ENCODE data around the gene CAMSAP2.

Gene CAMSAP2

GRCh38 chr1:200710166-200710565, 28.5 kb upstream of the CAMSAP2 start:
- Histone ChIP-seq H3K9ac (ENCODE audit: low read length in 5 of 5) (no peak overlapping the region), H3K4me1 (ENCODE audit: control insufficient read depth in 5 of 5, insufficient read depth in 5 of 5, low read length in 5 of 5) (no peaks in the 10 kb centered on the region), H3K27ac (ENCODE audit: low read depth, low read length) (no peak overlapping the region), H3K27me3 (ENCODE audit: control insufficient read depth in 5 of 5, insufficient read depth in 4 of 5, low read length in 5 of 5) (no peaks in the 10 kb centered on the region), H3K36me3 (ENCODE audit: control insufficient read depth in 5 of 5, insufficient read depth in 5 of 5, low read length in 5 of 5) (no peaks in the 10 kb centered on the region), H3K9me3 (ENCODE audit: control insufficient read depth in 5 of 5, low read length in 5 of 5) (no peaks in the 10 kb centered on the region), H3K4me3 (ENCODE audit: low read depth in 1 of 5, low read length in 5 of 5) (no peak overlapping the region)

DNA sequence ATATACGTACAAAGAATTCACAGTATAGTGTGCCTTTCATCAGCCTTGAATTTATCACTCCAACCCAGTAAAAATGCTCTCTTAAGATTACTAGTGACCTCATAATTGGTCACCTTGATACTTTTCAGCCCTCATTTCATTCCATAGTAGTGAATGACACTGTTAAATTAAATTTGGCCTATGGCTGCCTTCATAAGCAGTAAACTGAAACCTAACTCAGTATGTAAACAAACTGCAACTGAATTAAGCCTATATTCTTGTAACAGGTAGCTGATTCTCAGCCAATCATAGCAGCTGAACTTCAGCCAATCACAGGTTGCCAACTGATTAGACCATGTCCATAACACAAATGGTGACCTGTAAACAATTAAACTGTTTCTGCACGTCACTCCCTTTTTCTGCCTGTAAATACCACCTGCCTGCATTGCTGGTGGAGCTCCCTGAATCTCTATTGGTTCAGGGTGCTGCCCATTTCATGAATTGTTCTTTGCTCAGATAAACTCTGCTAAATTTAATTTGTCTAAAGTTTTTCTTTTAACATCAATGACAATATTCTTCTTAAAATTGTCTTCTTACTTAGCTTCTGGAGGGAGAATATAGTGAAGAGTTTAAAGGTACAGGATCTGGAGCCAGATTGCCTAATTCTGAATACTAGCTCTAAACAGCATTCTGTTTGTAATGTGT, 24.0 kb upstream of the CAMSAP2 start:
- H3K36me3 ChIP-seq (ENCODE audit: control insufficient read depth in 5 of 5, insufficient read depth in 5 of 5, low read length in 5 of 5) = no peaks in the 10 kb centered on the region
- no peaks in the 10 kb centered on the region for H3K9me3 ChIP-seq (ENCODE audit: control insufficient read depth in 5 of 5, low read length in 5 of 5)
- peaks cover 0 to 2% (median 0%) of the 10 kb centered on the region in 5 donors for H3K27me3 ChIP-seq (ENCODE audit: control insufficient read depth in 5 of 5, insufficient read depth in 4 of 5, low read length in 5 of 5)
- H3K9ac ChIP-seq (ENCODE audit: low read length in 5 of 5) = no peak overlapping the region
- H3K4me1 ChIP-seq (ENCODE audit: control insufficient read depth in 5 of 5, insufficient read depth in 5 of 5, low read length in 5 of 5) = no peaks in the 10 kb centered on the region
- H3K27ac ChIP-seq (ENCODE audit: low read depth, low read length) = no peak overlapping the region
- H3K4me3 ChIP-seq (ENCODE audit: low read depth in 1 of 5, low read length in 5 of 5) = no peak overlapping the region

- Histone ChIP-seq H3K4me1 (ENCODE audit: control insufficient read depth in 5 of 5, insufficient read depth in 5 of 5, low read length in 5 of 5) (no peaks in the 10 kb centered on the region), H3K27ac (ENCODE audit: low read depth, low read length) (no peak overlapping the region), H3K27me3 (ENCODE audit: control insufficient read depth in 5 of 5, insufficient read depth in 4 of 5, low read length in 5 of 5) (peaks cover 0 to 2% (median 0%) of the 10 kb centered on the region in 5 donors), H3K4me3 (ENCODE audit: low read depth in 1 of 5, low read length in 5 of 5) (no peak overlapping the region), H3K9ac (ENCODE audit: low read length in 5 of 5) (no peak overlapping the region), H3K36me3 (ENCODE audit: control insufficient read depth in 5 of 5, insufficient read depth in 5 of 5, low read length in 5 of 5) (no peaks in the 10 kb centered on the region), H3K9me3 (ENCODE audit: control insufficient read depth in 5 of 5, low read length in 5 of 5) (no peaks in the 10 kb centered on the region)
Measured at GRCh38 chr1:200720199-200720598, 18.5 kb upstream of the CAMSAP2 start.

GRCh38 chr1:200724064-200724463, 14.6 kb upstream of the CAMSAP2 start:
- H3K27me3 ChIP-seq (ENCODE audit: control insufficient read depth in 5 of 5, insufficient read depth in 4 of 5, low read length in 5 of 5) = no peaks in the 10 kb centered on the region
- no peaks in the 10 kb centered on the region for H3K9me3 ChIP-seq (ENCODE audit: control insufficient read depth in 5 of 5, low read length in 5 of 5)
- H3K4me1 ChIP-seq (ENCODE audit: control insufficient read depth in 5 of 5, insufficient read depth in 5 of 5, low read length in 5 of 5) = no peaks in the 10 kb centered on the region
- H3K27ac ChIP-seq (ENCODE audit: low read depth, low read length) = no peak overlapping the region
- no peak overlapping the region for H3K4me3 ChIP-seq (ENCODE audit: low read depth in 1 of 5, low read length in 5 of 5)
- H3K36me3 ChIP-seq (ENCODE audit: control insufficient read depth in 5 of 5, insufficient read depth in 5 of 5, low read length in 5 of 5) = no peaks in the 10 kb centered on the region
- no peak overlapping the region for H3K9ac ChIP-seq (ENCODE audit: low read length in 5 of 5)

- no peak overlapping the region for H3K4me3 ChIP-seq (ENCODE audit: low read depth in 1 of 5, low read length in 5 of 5)
- no peaks in the 10 kb centered on the region for H3K9me3 ChIP-seq (ENCODE audit: control insufficient read depth in 5 of 5, low read length in 5 of 5)
- no peak overlapping the region for H3K27ac ChIP-seq (ENCODE audit: low read depth, low read length)
- no peaks in the 10 kb centered on the region for H3K4me1 ChIP-seq (ENCODE audit: control insufficient read depth in 5 of 5, insufficient read depth in 5 of 5, low read length in 5 of 5)
- no peaks in the 10 kb centered on the region for H3K27me3 ChIP-seq (ENCODE audit: control insufficient read depth in 5 of 5, insufficient read depth in 4 of 5, low read length in 5 of 5)
- no peak overlapping the region for H3K9ac ChIP-seq (ENCODE audit: low read length in 5 of 5)
- H3K36me3 ChIP-seq (ENCODE audit: control insufficient read depth in 5 of 5, insufficient read depth in 5 of 5, low read length in 5 of 5) = no peaks in the 10 kb centered on the region
Measured at GRCh38 chr1:200727257-200727656, 11.4 kb upstream of the CAMSAP2 start.

DNA sequence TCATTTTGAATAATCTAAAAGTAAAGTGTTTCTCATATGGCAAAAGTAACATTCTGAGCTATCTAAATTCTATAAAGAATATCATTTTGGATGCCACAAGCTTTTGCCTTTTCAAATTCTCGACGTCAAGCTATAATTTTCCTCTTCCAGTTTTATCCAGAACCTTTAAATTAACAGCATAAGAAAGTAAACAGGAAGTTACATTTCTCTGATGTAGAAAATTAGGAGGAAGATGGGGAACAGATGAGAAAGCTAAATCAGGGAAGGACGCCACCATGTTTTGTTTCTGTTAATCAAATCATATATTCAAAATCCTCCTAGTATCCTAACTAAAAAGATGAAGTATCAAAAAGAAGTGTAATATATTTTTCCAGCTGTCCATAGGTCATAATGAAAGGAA, 8.8 kb upstream of the CAMSAP2 start:
- no peaks in the 10 kb centered on the region for H3K9me3 ChIP-seq (ENCODE audit: control insufficient read depth in 5 of 5, low read length in 5 of 5)
- H3K27me3 ChIP-seq (ENCODE audit: control insufficient read depth in 5 of 5, insufficient read depth in 4 of 5, low read length in 5 of 5) = no peaks in the 10 kb centered on the region
- H3K27ac ChIP-seq (ENCODE audit: low read depth, low read length) = no peak overlapping the region
- no peaks in the 10 kb centered on the region for H3K36me3 ChIP-seq (ENCODE audit: control insufficient read depth in 5 of 5, insufficient read depth in 5 of 5, low read length in 5 of 5)
- no peak overlapping the region for H3K4me3 ChIP-seq (ENCODE audit: low read depth in 1 of 5, low read length in 5 of 5)
- H3K4me1 ChIP-seq (ENCODE audit: control insufficient read depth in 5 of 5, insufficient read depth in 5 of 5, low read length in 5 of 5) = no peaks in the 10 kb centered on the region
- no peak overlapping the region for H3K9ac ChIP-seq (ENCODE audit: low read length in 5 of 5)

GRCh38 chr1:200731654-200732332, 6.9 kb upstream of the CAMSAP2 start:
- Histone ChIP-seq H3K27ac (ENCODE audit: low read depth, low read length) (no peak overlapping the region), H3K27me3 (ENCODE audit: control insufficient read depth in 5 of 5, insufficient read depth in 4 of 5, low read length in 5 of 5) (no peaks in the 10 kb centered on the region), H3K9me3 (ENCODE audit: control insufficient read depth in 5 of 5, low read length in 5 of 5) (no peaks in the 10 kb centered on the region), H3K4me3 (ENCODE audit: low read depth in 1 of 5, low read length in 5 of 5) (no peak overlapping the region), H3K36me3 (ENCODE audit: control insufficient read depth in 5 of 5, insufficient read depth in 5 of 5, low read length in 5 of 5) (no peaks in the 10 kb centered on the region), H3K4me1 (ENCODE audit: control insufficient read depth in 5 of 5, insufficient read depth in 5 of 5, low read length in 5 of 5) (no peaks in the 10 kb centered on the region), H3K9ac (ENCODE audit: low read length in 5 of 5) (no peak overlapping the region)

DNA sequence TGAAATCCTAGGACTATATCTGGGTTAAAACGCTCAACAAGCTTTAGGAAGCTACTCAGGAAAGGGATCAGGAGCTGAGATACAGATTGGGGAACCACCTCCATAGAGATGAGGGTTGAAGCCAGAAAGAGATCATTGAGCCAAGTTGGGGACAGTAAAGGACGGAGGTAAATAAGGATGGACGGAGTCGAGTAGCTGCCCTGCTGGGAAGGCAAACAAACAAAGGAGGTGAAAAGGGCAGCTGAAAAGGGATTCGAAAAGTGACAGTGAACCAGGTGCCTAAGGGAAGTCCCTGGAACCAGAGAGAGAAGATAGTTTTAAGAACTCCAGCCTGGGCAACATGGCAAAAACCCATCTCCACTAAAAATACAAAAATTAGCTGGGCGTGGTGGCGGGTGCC, 6.3 kb upstream of the CAMSAP2 start:
- Histone ChIP-seq H3K9me3 (ENCODE audit: control insufficient read depth in 5 of 5, low read length in 5 of 5) (no peaks in the 10 kb centered on the region), H3K9ac (ENCODE audit: low read length in 5 of 5) (no peak overlapping the region), H3K4me1 (ENCODE audit: control insufficient read depth in 5 of 5, insufficient read depth in 5 of 5, low read length in 5 of 5) (no peaks in the 10 kb centered on the region), H3K4me3 (ENCODE audit: low read depth in 1 of 5, low read length in 5 of 5) (no peak overlapping the region), H3K36me3 (ENCODE audit: control insufficient read depth in 5 of 5, insufficient read depth in 5 of 5, low read length in 5 of 5) (no peaks in the 10 kb centered on the region), H3K27ac (ENCODE audit: low read depth, low read length) (no peak overlapping the region), H3K27me3 (ENCODE audit: control insufficient read depth in 5 of 5, insufficient read depth in 4 of 5, low read length in 5 of 5) (no peaks in the 10 kb centered on the region)

DNA sequence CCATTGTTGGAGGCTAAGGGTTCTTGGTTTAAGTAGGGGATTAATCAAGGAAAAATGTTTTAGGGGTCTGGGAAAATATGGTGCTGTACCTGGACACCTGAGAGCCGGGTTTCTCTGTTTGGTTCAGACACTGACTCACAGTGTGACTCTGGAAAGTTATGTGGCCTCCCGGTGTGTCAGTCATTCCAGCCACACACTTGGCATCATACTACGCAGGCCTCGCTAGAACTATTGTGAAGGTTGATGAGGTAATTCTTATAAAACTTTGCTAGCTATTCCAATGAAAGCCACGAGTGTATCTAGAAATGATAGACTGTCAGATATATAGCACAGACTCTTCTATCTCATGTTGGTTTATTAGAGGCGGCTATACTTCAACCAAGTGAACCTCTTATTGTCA, 4.8 kb upstream of the CAMSAP2 start:
- H3K27me3 ChIP-seq (ENCODE audit: control insufficient read depth in 5 of 5, insufficient read depth in 4 of 5, low read length in 5 of 5) = no peaks in the 10 kb centered on the region
- no peak overlapping the region for H3K27ac ChIP-seq (ENCODE audit: low read depth, low read length)
- no peak overlapping the region for H3K9ac ChIP-seq (ENCODE audit: low read length in 5 of 5)

GRCh38 chr1:200737647-200738291, 924 bp upstream of the CAMSAP2 start:
- Histone ChIP-seq H3K27me3 (ENCODE audit: control insufficient read depth in 5 of 5, insufficient read depth in 4 of 5, low read length in 5 of 5) (no peaks in the 10 kb centered on the region), H3K4me3 (ENCODE audit: low read depth in 1 of 5, low read length in 5 of 5) (peak overlapping the region in 3 of 5 donors; percentile 74 to 92 (median 91)), H3K4me1 (ENCODE audit: control insufficient read depth in 5 of 5, insufficient read depth in 5 of 5, low read length in 5 of 5) (peaks cover 0 to 36% (median 33%) of the 10 kb centered on the region in 5 donors), H3K9ac (ENCODE audit: low read length in 5 of 5) (peak overlapping the region in 3 of 5 donors; percentile 13 to 78 (median 55)), H3K27ac (ENCODE audit: low read depth, low read length) (peak overlapping the region; percentile 98), H3K36me3 (ENCODE audit: control insufficient read depth in 5 of 5, insufficient read depth in 5 of 5, low read length in 5 of 5) (no peaks in the 10 kb centered on the region), H3K9me3 (ENCODE audit: control insufficient read depth in 5 of 5, low read length in 5 of 5) (no peaks in the 10 kb centered on the region)

More for the DNA sequence above, 4.8 kb upstream of the CAMSAP2 start:
- H3K4me3 ChIP-seq (ENCODE audit: low read depth in 1 of 5, low read length in 5 of 5) = no peak overlapping the region
- H3K36me3 ChIP-seq (ENCODE audit: control insufficient read depth in 5 of 5, insufficient read depth in 5 of 5, low read length in 5 of 5) = no peaks in the 10 kb centered on the region
- peaks cover 0 to 7% (median 5%) of the 10 kb centered on the region in 5 donors for H3K4me1 ChIP-seq (ENCODE audit: control insufficient read depth in 5 of 5, insufficient read depth in 5 of 5, low read length in 5 of 5)
- H3K9me3 ChIP-seq (ENCODE audit: control insufficient read depth in 5 of 5, low read length in 5 of 5) = no peaks in the 10 kb centered on the region

All from subcutaneous abdominal adipose tissue (tissue), 5 donors.